Peyer's patch (tissue), 4 donors: Measurements from ENCODE around the gene LRRC8E.

ENCODE experiments used
- CTCF ChIP-seq, 6 experiments: fragments of 450-650 bp in 4 of 6; fragments of 200-600 bp in 2 of 6; sonication (generic) in 1 of 6; IDR thresholded peaks; one replicate each; pipeline ENCODE4 v1.5.1; 2017 to 2019; ENCODE audit warnings: antibody characterized with exemption in 6 of 6, mild to moderate bottlenecking in 3 of 6, moderate library complexity in 1 of 6
- POLR2A ChIP-seq, 2 donors: fragments of 450-650 bp; IDR thresholded peaks; one replicate each; pipeline ENCODE4 v1.5.1; 2017; ENCODE audit warnings: antibody characterized with exemption in 2 of 2, mild to moderate bottlenecking in 2 of 2, moderate library complexity in 2 of 2

DNA sequence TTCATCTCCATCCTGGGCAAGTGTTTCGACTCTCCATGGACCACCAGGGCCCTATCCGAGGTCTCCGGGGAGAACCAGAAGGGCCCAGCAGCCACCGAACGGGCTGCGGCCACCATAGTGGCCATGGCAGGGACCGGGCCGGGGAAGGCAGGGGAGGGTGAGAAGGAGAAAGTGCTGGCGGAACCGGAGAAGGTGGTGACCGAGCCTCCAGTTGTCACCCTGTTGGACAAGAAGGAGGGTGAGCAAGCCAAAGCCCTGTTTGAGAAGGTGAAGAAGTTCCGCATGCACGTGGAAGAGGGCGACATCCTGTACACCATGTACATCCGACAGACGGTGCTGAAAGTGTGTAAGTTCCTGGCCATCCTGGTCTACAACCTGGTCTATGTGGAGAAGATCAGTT, 10.7 kb downstream of the LRRC8E start:
- no peak for TF ChIP-seq CTCF (IDR thresholded peaks at IDR 0.05)
- TF ChIP-seq POLR2A (IDR thresholded peaks at IDR 0.05) = no peak
